GM23248 (cell line): ENCODE data around the gene HDAC7.

Experiments used
- EZH2 ChIP-seq: fragments of 200-600 bp; sonication (generic); IDR thresholded peaks from 2 replicates; pipeline ENCODE4 v1.6.1; 2018; ENCODE audit warnings: antibody characterized with exemption, mild to moderate bottlenecking; ENCODE audit not compliant: insufficient read depth, poor library complexity, severe bottlenecking
- EZH2phosphoT487 ChIP-seq: fragments of 200-600 bp; sonication (generic); IDR thresholded peaks from 2 replicates; pipeline ENCODE4 v1.6.1; 2018; ENCODE audit warnings: antibody characterized with exemption, moderate library complexity, mild to moderate bottlenecking, low read depth; ENCODE audit not compliant: insufficient read depth

GRCh38 chr12:47740606-47741339 is 78.9 kb downstream of the HDAC7 start:
- TF ChIP-seq EZH2, result no peak
- no peak for TF ChIP-seq EZH2phosphoT487
